NOMO-1 treated with DMSO at 0.1 percent for 48 hours (cell line): ENCODE results near the gene SLFN11.
"Not testable (repeated sequence)": the region's sequence is repeated elsewhere in the genome, so short reads cannot be mapped to it uniquely, and the experiment has no call there.

ENCODE experiments used
- DNase-seq: peaks from one replicate; lab custom pipeline; 2025; ENCODE audit not compliant: unreplicated experiment; lab: John Stamatoyannopoulos, UW

The SLFN11 gene

GRCh38 chr17:35359398-35359797 lies 14.0 kb downstream of the SLFN11 start:
- no peak for DNase-seq

GRCh38 chr17:35352284-35352683 lies 21.1 kb downstream of the SLFN11 start:
- DNase-seq: no peak

DNA sequence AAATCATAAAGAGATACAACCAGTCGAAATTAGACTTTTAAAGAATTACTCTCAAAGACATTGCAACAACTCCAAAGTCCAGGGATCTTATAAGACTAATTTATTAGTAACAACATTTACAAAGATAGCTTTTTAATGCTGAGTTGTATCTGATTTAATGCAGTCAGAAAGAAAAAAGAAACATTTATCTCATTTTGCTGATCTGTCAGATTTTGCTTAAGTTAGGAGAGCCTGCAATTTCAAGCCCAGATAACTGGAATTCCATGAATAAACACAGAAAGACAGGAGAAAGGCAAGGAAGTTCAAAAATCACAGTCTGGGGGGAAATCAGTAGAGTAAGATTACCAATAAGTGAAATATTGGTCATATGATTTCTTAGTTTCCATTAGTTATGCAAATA lies 22.9 kb downstream of the SLFN11 start:
- DNase-seq: no peak

DNA sequence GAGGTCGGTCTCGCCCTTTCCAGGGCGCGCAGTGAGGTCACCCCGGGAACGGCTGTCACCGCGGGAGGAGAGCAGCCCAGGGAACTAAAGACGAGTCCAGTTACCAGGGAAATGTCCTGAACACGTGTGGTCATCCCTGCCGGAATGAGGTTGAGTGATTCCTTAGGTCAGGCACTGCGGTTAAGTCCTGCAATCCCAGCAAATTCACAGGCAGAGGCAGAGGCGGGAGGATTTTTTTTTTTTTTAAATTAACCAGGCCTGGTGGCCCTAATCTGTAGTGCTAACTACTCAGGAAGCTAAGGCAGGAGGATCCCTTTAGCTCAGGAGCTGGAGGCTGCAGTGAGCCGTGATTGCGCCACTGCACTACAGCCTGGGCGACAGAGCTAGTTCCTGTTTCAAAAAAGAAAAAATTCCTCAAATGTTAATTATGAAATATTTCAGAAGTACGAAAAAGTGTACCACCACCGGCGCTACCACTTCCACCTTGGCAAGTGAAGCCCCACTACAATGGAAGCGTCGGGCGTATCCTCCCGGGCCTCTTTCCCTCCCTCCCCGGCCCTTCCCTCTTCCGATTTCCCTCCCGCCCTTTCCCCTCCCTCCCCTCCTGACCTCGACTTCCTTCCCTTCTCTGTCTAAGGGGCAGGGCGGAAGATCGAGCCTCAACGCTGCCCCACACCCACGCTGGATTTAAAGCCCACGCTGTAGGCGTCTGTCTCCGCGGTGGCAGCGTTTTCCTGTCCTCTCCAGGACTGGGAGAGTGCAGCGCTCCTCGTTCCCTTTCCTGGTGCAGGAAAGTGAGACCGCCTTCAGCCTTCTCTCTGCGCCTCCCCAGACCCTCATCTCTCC lies 27.3 kb downstream of the SLFN11 start:
- peak; percentile 94 for DNase-seq

DNA sequence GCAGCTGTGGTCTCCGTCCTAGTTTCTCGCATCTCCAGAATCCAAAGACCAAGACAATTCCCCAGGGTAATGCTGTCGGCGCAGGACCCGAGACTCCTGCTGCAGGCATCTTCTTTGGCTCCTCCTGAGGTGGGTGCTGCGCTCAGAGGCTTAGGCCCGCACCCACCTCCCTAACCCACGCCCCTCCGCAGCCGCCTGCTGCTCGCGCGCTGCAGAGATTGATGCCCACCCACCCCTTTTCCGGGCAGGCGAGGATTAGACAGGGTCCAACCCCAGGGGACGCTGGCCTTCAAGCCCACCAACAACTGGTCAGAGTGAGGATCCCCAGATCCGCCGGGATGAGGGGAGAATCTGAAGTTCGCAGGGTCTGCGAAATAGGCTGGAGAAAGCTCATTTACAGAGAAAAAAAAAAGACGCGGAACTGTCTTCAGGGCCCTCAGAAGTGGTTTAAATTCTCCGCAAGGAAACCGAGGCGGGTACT lies 27.9 kb downstream of the SLFN11 start:
- no peak for DNase-seq

GRCh38 chr17:35344262-35344661 lies 29.2 kb downstream of the SLFN11 start:
- DNase-seq: no peak

- DNase-seq: no peak
Observed at GRCh38 chr17:35342276-35342675, 31.1 kb downstream of the SLFN11 start.

- DNase-seq: peak; percentile 86
Observed at GRCh38 chr17:35341411-35341992, 31.9 kb downstream of the SLFN11 start.

DNA sequence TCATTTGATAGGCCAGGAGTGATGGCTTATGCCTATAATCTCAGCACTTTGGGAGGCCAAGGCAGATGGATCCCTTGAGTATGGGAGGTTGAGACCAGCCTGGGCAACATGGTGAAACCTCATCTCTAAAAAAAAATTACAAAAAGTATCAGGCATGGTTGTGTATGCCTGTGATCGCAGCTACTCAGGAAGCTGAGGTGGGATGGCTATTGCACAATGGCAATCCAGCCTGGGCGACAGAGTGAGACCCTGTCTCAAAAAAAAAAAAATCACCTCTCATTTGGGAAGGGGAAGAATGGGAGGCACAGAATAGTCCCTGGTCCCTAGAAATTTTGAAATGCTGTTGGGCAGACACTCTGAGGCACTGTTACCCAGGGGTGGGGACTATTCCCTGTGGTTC lies 35.2 kb downstream of the SLFN11 start:
- no peak for DNase-seq

GRCh38 chr17:35337364-35337763 lies 36.1 kb downstream of the SLFN11 start:
- no peak for DNase-seq

DNA sequence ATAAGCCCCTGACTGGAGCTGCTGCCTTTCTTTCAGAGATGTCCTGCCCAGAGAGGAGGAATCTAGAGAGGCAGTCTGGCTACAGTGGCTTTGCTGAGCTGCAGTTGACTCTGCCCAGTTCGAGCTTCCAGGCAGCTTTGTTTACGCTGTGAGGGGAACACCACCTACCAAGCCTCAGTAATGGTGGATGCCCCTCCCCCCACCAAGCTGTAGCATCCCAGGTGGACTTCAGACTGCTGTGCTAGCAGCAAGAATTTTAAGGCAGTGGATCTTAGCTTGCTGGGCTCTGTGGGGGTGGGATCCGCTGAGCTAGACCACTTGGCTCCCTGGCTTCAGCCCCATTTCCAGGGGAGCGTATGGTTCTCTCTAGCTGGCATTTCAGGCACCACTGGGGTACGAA lies 39.8 kb downstream of the SLFN11 start:
- not testable (repeated sequence) for DNase-seq

DNA sequence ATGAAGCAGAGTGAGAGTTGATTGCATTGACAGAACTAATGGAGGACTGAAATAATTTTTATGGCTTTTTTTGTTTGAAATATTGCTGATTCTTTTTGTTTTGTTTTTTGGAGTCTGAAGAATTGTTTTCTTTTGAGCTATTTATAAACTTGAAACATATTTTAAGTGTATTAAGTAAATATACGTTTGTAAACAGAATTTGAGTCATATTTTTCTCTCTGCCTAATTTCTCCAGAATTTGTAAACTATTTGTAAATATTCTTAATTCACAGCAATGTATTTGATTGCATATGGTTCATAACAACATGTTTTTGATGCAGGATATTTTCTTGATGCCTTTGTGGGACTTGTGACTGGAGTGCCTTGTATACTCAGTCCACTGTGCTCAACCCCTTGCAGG lies 50.7 kb downstream of the SLFN11 start:
- DNase-seq: no peak

GRCh38 chr17:35315971-35316370 lies 57.5 kb downstream of the SLFN11 start:
- DNase-seq: no peak

GRCh38 chr17:35315283-35315682 lies 58.1 kb downstream of the SLFN11 start:
- no peak for DNase-seq

DNA sequence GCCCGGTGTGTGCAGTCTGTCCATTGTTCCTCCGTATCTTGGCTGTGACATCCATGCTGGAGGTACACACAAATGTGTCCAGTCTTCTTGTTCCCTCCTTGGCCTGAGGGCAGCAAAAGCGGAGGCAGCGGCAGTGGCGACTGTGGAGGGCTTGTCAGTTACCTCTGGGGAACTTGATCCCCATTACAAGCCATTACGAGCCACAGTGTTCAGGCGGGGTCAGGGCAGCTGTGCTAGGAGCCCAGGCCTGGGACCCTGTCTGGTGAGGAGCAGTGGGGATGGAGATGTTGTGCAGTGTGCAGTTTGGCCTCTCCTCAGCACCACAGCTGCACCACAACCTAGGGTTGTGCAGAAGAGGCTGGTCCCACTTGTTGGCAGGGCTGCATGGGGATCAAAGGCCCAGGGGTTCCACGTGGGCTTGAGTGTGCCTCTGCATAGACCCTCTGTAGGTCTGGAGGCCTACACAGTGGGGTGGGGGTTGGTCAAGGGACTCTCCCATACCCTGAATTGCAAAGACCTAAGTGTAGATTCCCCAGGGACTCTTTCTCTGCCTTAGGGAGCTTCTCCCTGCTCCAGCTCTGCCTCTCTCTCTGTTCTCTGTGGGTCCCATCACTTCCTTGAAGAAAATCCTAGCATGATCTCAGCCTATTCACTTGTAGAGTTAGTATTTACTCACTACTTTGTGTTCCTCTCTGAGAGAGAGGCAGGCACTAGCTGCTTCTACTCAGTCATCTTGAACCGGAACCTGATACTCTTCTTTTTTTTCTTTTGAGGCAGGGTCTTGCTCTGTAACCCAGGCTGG lies 58.8 kb downstream of the SLFN11 start:
- DNase-seq: no peak

DNA sequence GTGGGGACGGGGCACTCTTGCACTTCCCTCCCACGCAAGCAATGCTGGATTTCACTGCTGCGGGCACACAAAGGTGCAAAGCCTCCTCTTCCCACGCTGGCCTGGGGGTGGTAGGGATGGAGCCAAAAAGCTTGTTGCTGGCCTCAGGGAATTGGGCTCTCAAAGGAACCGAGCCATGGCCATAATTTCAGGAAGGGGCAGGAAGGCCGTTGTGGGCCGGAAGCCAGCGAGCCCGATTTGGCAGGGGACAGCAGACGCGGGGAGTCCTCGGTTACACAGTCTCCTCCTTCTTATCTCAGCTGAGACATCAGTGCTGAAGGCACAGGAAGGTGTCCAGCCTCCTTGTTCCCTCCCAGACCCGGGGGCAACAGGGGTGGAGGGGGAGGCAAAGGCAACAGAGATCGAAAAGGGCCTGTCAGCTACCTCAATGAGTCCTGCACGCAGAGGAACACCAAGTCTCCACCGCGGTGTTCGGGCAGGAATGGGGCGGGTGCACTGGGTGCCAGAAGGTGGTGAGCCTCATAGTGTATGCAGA lies 59.5 kb downstream of the SLFN11 start:
- no peak for DNase-seq

DNA sequence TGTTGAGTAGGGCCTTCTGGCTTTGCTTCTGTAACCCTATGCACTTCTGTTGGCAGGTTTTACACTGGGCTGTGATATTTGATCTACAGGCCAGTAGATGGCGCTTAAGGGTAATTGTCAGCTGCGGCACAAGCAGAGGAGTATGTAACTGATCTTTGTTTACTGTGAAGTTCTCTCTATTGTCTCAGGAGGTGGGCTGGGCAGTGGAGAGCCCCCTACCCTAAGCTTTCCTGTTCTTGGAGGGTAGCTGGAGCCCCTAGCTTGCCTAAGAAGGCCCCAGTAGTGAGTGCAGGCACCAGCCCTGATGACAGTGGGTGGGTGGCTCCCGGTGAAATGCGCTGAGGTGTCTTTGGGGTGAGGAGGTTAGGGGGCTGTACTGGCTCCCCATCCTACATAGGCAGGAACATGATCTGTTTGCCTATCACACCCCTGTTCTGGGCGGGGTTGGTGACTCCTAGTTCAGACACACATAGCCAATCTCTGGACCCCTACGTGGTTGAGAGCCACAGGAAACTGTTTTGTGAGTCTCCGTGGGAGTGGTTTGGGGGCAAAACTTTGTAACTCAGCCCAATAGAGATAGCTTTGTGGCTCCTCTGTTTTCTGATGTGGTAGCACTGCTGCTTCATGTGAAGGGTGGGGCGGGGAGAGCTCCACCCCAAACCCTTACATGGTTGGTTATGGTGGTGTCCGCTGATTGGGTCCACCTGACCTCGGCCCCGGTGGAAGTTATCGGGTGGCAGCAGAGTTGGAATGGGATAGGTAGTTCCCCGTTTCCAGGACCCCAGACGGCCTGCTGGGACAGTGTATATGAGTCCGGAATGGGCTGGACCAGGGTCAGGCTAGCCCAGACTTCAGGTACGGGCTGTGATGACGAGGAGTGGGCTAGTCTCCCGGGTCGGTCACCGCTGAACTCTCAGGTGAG lies 60.4 kb downstream of the SLFN11 start:
- peak; percentile 77 for DNase-seq

DNA sequence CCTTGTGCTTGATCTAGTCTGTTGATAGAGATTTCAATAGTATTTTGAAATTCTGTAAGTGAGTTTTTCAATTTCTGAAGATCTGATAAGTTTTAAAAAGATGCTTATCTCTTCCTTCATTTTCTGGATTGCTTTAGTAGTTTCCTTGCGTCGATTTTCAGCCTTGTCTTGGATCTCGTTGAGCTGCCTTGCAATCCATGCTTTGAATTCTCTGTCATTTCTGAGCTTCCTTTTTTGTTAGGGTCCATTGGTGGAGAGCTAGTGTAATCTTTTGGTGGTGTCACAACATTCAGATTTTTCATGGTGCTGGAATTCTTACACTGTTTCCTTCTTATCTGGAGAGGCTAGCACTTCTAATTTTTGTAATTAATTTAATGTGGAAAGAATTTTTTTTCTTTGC lies 61.1 kb downstream of the SLFN11 start:
- DNase-seq: no peak

- DNase-seq: not testable (repeated sequence)
Observed at GRCh38 chr17:35309345-35309744, 64.1 kb downstream of the SLFN11 start.
